HL-60/S4 (cell line): ENCODE measurements around the gene ARFIP1.
"Not testable (repeated sequence)": the region's sequence is repeated elsewhere in the genome, so short reads cannot be mapped to it uniquely, and the experiment has no call there.

Source experiments
- in situ Hi-C: fragments of 300-500 bp; cut with MboI; formaldehyde crosslinking; loops from 2 replicates; pipeline ENCODE4 v1.14.3; 2022; ENCODE audit warnings: low sequenced_read_pairs

ARFIP1 gene

DNA sequence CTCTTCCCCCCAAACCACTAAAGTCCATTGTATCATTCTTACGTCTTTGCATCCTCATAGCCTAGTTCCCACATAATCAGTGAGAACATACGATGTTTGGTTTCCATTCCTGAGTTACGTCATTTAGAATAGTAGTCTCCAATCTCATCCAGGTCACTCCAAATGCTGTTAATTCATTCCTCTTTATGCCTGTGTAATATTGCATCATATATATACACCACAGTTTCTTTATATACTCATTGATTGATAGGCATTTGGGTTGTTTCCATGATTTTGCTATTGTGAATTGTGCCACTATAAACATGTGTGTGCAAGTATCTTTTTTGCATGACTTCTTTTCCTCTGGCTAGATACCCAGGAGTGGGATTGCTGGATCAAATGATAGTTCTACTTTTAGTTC is 57.2 kb downstream of the ARFIP1 start:
- in situ Hi-C loops: no loop called here

DNA sequence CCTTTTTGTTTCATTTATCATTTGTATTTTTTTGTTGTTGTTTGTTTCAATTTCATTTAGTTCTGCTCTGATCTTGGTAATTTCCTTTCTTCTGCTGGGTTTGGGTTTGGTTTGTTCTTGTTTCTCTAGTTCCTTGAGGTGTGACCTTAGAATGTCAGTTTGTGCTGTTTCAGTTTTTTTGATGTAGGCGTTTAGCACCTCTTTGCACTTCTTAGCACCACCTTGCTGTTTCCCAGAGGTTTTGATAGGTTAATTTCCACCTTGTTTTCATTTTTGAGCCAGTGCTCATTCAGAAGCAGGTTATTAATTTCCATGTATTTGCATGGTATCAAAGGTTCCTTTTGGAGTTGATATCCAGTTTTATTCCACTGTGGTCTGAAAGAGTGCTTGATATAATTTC is 60.0 kb downstream of the ARFIP1 start:
- in situ Hi-C loops: not testable (repeated sequence)

DNA sequence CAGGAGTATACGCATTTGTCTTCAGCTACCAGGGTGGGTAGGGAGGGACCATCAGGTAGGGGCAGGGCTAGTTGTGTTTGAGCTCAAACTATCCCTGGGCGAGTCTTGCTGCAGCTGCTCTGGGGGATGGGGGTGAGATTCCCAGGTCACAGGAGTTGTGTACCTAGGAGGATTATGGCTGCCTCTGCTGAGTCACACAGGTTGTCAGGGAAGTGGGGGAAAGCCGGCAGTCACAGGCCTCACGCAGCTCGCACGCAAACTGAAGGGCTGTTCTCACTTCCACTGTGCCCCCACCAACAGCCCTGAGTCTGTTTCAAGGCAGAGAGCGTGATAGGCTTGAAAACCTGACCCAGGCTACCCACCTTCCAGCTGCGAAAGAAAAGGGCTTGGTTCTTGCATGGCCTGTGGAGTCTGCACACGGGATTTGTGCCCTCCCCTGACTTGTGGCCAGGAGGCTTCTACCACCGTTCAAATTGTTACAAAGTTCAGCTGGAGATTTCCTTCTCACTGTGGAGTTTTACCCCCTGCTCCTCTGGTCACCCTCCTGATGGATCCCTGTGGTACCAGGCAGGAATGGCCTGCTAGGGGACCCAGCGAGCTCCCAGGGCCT is 63.8 kb downstream of the ARFIP1 start:
- in situ Hi-C loops: no loop called here

DNA sequence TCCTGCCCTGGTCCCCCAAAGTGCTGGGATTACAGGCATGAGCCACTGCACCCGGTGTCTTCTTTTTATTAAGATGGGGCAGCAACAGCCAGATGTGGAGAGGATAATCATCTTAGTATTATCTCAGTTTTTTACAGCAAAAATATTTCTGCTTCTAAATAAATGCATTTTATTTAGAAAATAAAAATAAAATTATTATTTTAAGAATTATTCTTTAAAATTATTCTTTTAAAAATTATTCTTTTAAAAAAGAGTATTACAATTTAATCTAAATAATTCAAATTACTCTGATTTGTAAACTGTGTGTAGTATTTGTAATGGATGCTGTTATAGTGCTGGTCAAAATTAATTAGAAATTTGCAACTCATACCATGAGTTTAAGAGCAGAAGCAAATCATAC is 67.6 kb downstream of the ARFIP1 start:
- in situ Hi-C loops: no loop called here

DNA sequence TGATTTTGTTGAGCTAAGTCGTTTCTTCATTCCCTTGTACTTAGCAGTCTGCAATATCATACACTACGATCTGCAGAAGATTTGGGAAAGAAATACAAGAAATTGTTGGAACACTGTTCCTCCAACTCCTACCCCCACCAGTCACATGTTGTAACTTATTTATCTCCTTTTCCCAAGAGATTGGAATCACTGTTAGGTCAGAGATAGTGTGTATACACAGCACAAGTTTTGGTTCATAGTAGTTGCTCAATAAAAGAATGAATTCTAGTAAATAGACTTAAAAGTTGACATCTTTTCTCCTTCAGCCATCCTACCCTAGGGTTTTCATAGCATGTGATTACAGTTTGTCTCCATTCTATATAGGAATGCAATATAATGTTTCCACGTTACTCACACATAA is 68.8 kb downstream of the ARFIP1 start:
- in situ Hi-C loops: no loop called here

DNA sequence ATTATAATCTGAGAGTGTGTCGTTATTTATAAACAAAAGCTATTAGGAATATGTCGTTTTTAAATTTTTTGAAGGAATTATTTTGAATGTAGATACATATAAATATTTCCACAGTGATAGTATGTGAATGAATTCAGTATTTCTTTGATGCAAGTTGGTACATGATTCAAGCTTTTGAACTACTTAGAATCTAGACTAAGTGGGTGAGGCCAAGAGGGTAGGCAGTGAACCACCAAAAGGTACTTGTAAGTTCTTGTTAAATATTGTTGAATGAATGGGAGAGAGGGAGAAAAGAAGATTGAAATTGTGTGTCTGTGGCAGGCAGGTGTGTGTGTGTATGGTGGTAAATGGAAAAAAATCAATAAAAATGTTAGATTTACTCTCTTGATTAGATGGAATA is 69.6 kb downstream of the ARFIP1 start:
- in situ Hi-C loops: no loop called here

DNA sequence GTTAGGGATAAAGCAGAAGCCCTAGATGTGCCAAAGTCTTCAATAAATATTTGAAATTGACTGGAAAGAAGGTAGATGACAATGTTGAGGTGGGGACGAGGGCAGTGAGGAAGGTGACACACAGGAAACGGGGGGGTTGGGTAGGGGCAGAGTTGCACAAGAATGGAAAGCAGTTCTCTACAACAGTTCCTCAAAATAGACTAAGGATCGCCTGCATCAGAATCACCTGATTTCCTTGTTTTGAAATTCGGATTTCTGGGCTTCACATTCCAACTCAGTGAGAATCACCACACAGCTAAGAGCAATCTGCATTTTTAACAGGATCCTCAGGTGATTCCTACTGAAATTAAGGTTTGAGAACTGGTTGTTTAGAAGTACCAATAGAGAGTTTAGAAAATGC is 70.6 kb downstream of the ARFIP1 start:
- in situ Hi-C loops: loop anchor here (25.0 kb wide), 1 partner anchor 237 kb away; no protein-coding TSS in a partner anchor

DNA sequence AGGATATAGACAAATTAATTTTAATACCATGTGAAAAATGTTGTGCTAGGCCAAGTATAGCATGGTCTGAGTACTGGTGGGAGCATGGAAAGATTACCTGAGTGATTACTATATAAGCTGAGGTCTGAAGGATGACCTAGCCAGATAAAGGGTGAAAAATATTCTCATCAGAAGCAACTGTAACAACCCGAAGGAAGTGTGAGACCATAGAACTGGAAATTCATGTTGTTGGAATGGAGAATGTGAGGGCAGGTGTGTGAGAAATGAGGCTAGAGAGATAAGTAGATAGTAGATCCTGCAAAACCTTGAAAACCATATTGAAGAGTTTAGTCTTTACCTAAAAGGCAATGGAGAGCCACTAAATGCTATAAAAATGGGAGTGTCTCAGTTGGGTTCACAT is 71.5 kb downstream of the ARFIP1 start:
- in situ Hi-C loops: loop anchor here (25.0 kb wide), 1 partner anchor 236 kb away; no protein-coding TSS in a partner anchor

DNA sequence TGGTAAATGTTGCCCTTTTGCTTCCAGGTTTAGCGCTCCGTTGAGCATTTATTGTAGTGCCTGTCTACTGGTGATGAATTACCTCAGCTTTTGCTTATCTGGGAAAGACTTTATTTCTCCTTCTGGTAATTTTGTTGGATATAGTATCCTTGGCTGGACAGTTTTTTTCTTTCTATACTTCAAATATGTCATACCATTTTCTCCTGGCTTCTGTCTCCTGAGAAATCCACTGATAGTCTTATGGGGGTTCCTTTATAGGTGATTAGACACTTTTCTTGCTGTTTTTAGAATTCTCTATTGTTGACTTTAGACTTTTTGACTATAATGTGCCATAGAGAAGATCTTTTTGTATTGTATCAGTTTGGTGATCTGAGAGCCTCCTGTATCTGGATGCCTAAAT is 73.5 kb downstream of the ARFIP1 start:
- in situ Hi-C loops: loop anchor here (25.0 kb wide), 1 partner anchor 234 kb away; no protein-coding TSS in a partner anchor

DNA sequence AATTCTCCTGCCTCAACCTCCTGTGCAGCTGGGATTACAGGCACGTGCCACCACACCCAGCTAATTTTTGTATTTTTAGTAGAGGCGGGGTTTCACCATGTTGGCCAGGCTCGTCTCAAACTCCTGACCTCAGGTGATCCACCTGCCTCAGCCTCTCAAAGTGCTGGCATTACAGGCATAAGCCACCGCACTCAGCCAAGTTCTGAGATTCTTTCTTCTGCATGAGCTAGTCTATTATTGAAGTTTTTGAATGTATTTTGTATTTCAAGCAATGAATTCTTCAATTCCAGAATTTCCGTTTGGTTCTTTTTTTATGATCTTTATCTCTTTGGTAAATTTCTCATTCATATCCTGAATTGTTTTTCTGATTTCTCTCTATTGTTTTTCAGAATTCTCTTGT is 74.3 kb downstream of the ARFIP1 start:
- in situ Hi-C loops: loop anchor here (25.0 kb wide), 1 partner anchor 233 kb away; no protein-coding TSS in a partner anchor

DNA sequence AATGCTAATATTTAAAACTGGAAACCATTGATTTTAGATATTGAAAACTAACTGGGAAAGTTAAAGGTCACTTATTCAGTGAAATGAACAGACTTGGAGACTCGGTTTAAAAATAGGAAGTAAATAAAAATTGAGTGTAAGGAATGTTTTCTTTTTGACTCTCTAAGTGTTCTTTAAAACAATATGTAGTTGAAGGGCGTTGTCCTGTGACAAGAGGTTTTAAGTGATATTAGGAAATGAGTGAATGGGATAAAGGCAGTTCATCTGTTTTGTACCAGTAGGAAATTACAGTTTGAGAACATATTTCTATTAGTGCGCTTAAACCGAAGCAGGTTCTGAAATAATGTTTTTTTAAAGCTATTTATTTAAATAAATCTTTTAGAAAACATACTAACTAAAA is 77.2 kb downstream of the ARFIP1 start:
- in situ Hi-C loops: loop anchor here (25.0 kb wide), 1 partner anchor 230 kb away; no protein-coding TSS in a partner anchor

DNA sequence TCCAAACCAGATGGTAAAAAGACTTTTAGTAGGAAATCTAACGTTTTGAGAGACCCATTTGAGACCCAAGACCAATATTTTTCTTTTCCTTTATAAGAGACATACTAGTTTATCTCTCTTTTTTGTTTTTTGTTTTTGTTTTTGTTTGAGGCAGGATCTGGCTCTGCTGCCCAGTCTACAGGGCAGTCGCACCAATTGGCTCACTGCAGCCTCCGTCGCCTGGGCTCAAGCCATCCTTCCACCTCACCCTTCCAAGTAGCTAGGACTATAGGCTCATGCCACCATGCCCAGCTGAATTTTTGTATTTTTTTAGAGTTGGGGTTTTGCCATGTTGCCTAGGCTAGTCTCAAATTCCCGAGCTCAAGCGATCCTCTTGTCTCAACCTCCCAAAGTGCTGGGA is 79.2 kb downstream of the ARFIP1 start:
- in situ Hi-C loops: loop anchor here (25.0 kb wide), 1 partner anchor 228 kb away; no protein-coding TSS in a partner anchor

DNA sequence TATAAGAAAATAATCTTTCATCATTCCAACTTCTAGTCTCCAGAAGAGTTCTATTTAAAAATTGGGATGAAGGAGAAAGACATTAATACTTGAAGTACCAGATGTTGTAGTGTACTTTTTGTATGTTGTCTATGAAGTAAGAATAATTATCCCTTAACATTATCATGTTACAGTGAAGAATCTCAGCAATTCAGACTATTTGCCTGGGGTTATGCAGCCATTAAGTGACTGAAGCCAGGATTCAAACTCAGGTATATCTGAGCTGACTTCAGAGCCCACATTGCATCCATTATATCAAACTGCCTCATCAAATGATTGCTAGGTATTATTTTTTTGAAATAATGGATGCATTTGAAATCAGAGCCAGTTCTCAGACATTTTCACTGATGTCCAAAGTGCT is 80.3 kb downstream of the ARFIP1 start:
- in situ Hi-C loops: loop anchor here (25.0 kb wide), 1 partner anchor 227 kb away; no protein-coding TSS in a partner anchor

DNA sequence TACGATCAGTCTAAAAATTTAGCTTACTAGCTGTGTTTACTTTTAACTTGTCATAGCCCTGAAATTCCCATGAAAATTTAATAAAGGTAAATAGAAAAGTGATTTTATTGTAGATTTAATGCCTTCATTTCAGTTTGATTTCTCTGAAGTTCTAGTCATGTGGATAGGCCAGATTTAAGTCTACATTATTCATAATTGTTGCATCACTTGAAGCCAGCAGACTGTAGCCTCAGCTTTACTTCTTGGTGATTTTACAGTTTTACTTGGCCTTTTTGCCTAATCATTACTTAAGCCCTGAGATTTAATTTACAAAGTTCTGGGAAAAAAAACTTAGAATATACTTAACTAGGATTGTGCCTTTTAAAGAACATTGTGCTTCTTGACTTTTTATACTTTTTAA is 82.9 kb downstream of the ARFIP1 start:
- in situ Hi-C loops: loop anchor here (25.0 kb wide), 1 partner anchor 225 kb away; no protein-coding TSS in a partner anchor

DNA sequence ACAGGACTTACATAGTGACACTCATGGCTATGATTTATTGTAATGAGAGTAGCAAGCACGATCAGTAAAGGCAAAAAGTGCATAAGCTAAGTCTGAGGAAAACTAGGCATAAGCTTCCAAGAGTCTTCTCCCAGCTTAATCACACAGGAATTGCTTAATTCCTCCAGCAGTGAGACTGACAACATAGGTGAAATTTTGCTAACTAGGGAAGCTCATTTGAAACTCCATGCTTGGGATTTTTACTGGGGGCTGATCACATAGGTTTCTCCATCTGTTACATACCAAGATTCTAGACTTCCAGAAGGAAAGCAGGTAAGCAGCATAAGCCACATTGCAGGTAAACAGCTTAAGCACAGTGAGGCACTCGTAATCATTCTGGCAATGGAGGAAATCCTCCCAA is 84.6 kb downstream of the ARFIP1 start:
- in situ Hi-C loops: loop anchor here (25.0 kb wide), 1 partner anchor 223 kb away; no protein-coding TSS in a partner anchor

DNA sequence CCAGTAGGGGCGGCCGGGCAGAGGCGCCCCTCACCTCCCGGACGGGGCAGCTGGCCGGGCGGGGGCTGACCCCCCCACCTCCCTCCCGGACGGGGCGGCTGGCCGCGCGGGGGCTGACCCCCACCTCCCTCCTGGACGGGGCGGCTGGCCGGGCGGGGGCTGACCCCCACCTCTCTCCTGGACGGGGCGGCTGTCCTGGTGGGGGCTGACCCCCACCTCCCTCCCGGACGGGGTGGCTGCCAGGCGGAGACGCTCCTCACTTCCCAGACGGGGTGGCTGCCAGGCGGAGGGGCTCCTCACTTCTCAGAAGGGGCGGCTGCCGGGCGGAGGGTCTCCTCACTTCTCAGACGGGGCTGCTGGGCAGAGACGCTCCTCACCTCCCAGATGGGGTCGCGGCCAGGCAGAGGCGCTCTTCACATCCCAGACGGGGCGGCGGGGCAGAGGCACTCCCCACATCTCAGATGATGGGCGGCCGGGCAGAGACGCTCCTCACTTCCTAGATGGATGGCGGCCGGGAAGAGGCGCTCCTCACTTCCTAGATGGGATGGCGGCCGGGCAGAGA is 86.8 kb downstream of the ARFIP1 start:
- in situ Hi-C loops: loop anchor here (25.0 kb wide), 1 partner anchor 221 kb away; no protein-coding TSS in a partner anchor

DNA sequence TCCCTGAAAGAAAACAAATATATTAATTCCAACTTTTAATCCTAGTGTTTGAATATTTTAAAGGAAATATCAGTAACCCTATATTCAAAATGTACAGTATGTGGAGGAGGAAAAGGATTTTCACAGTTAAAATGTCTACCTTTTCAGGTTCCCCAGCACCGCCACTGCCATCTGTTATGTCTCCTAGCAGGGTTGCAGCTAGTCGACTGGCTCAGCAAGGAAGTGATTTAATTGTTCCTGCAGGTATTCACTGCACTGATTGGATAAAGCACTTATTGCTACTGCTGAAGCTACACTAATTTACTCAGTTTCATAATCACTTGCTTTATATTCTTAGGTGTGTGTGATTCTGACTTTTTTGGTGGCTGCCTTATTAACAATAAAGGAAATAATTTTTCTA is 90.9 kb downstream of the ARFIP1 start:
- in situ Hi-C loops: loop anchor here (25.0 kb wide), 1 partner anchor 217 kb away; no protein-coding TSS in a partner anchor

DNA sequence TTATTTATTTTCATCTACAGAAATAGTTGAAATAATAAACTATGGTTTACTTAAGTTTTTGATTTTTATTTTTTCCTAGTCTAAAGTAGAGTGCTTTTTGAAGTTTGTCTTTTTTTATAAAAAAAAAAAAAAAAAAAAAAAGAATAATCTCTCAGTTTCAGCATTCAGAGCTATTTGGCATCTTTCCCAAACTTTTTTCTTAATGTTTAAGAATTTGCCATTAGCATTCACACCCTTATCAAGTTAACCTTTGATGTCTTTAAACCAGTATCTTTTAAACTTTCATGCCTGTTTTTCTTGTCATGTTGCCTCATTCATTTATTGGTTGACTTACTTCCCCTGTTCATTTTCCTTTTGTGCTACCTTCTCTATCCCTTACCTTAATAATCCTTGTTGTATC is 95.5 kb downstream of the ARFIP1 start:
- in situ Hi-C loops: no loop called here

DNA sequence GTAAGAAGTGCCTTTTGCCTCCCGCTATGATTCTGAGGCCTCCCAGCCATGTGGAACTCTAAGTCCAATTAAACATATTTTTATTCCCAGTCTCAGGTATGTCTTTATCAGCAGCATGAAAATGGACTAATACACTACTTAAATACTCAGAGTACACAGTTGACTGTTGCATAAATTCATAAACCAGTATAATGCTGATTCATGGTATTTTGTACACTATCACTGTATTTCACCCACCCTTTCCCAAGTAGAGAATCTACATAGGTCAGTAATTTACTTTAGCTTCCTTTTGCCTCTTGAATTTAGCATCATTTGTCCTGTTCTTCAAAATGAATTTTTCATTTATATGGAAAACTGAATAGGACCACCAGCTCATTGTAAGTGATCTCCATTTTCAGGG is 98.1 kb downstream of the ARFIP1 start:
- in situ Hi-C loops: no loop called here

DNA sequence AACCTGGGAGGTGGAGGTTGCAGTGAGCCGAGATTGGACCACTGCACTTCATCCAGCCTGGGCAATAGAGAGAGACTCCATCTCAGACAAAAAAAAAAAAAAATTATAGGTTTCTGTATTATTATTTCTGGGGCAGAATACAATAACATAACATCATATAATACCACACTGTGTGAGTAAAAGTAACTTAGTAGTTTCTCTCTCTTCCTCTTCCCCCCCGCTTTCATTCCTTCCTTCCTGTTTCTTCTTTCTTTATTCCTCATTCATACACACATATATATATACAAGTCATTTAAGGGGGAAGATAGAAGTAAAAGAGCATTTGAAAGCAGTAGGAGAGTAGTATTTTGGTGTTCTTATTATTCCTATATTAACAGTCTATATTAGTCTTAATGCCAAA is 100.5 kb downstream of the ARFIP1 start:
- in situ Hi-C loops: no loop called here

DNA sequence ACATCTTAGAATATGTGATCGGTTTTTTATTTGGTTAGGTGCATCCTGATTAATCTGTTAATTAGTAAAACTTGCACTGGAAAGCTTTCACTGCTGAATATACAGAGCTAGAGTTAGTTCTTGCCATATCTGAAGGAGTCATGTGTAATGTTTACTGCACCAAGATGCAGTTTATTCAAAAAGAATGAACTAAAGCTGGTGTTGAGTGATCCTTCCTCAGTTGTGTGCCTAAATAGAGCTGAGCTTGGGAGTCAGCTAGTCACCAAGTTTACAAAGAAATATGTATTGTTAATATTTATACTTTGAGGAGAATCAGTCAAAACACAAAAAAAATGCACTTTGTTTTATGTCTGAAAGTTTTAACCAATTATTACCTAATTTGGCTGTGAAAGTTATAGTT is 102.2 kb downstream of the ARFIP1 start:
- in situ Hi-C loops: no loop called here

DNA sequence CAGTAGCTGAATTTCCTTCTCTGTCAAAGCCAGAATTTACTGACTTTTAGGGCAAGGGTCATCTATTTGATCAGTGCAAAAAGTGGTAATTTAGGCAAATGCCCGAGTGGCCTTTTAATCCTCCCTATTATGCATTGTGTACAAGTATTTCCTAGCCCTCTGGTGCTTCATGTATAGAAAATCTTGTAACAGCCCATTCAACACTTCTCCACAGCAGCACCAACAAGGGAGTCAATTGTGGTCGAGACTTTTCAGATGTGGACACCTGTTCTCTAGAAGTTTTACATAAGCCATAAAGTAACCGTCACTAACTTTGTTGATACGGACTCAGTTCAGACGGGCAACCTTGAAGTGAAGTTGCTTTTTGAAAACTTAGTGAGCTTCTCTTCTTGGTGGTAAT is 105.4 kb downstream of the ARFIP1 start:
- in situ Hi-C loops: no loop called here
